D721Med (cell line): Measurements from ENCODE around the gene MC1R.

Experiments
- DNase-seq: peaks from one replicate; pipeline ENCODE4 v3.0.0; 2011; ENCODE audit warnings: low spot score; ENCODE audit not compliant: insufficient read length
- FAIRE-seq: peaks from 2 replicates; lab custom pipeline; 2011; peaks lifted over from hg19 to GRCh38; lab: Jason Lieb, UNC
- CTCF ChIP-seq: IDR thresholded peaks from 2 replicates; pipeline ENCODE4 v1.5.1; 2012; ENCODE audit warnings: mild to moderate bottlenecking, control low read depth; ENCODE audit not compliant: insufficient read depth; ENCODE audit errors: missing control alignments

The MC1R gene

DNA sequence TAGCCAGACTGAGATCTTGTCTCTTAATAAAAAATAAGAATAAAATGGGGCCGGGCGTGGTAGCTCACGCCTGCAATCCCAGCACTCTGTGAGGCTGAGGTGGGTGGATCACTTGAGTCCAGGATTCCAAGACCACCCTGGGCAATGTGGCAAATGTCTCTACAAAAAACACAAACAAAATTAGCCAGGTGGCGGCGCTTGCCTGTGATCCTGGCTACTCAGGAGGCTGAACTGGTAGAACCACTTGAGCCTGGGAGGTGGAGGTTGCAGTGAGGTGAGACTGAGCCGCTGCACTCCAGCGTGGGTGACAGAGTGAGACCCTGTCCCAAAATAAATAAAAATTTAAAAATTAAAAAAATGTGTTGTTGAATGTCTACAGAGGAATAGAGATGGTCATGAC lies 27.0 kb downstream of the MC1R start:
- TF ChIP-seq CTCF = no peak
- DNase-seq (no peak), FAIRE-seq (no peak)

GRCh38 chr16:89946515-89946914 lies 27.9 kb downstream of the MC1R start:
- FAIRE-seq = no peak
- DNase-seq = no peak
- no peak for TF ChIP-seq CTCF

- DNase-seq = no peak
- FAIRE-seq = no peak
- no peak for TF ChIP-seq CTCF
Measured at GRCh38 chr16:89949121-89949742, 30.6 kb downstream of the MC1R start.

DNA sequence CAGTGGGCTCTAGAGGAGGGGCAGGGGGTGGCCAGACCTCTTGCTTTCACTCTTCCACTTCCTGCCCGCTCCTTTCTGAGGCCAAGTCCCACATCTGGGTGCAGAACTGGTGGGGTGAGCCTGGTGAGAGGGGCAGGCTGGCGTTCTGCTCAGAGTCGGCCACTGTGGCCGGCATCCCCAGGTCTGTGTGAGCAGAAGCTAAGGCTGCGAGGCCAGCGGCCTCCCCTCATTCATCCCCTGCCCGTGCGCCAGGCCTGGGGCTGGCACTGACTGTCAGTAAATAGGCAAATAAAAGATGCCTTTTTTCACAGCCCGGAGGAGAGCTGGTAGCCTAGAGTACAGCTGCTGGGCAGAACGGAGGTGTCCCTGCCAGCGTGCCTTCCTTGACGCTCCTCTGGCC lies 31.1 kb downstream of the MC1R start:
- FAIRE-seq (no peak), DNase-seq (no peak)
- TF ChIP-seq CTCF = no peak

- no peak for TF ChIP-seq CTCF
- FAIRE-seq (no peak), DNase-seq (no peak)
Measured at GRCh38 chr16:89951509-89951908, 32.8 kb downstream of the MC1R start.

GRCh38 chr16:89952049-89952448 lies 33.4 kb downstream of the MC1R start:
- FAIRE-seq (no peak), DNase-seq (no peak)
- no peak for TF ChIP-seq CTCF

DNA sequence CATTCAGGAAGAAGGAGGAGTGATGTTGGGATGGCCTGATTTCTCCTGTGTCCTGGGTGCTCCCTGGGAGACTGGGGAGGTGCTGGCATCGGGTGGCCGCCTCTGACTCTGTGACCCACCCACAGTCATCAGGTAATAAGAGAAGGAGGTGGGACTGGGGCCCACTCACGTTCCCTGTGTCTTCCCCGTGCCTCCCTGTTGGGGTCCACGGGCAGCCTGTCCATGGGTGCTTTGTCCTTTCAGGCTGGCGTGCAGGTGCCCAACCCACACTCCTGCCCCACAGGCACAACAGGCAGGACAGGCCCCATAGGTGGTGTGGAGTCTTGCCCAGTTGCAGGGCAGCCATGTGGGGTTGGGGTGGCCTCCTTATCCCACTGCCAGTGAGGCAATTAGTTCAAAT lies 33.9 kb downstream of the MC1R start:
- DNase-seq = no peak
- FAIRE-seq = no peak
- TF ChIP-seq CTCF = no peak
